Measurements from ENCODE around the gene SLC6A20. TPM values are rescaled to one million over a fixed set of nuclear protein-coding genes. Genes with fewer than 3 reads are reported as not detected.
A peak's percentile ranks its signal among the peaks of the same experiment; 100 is the strongest.

SLC6A20 gene
- polyA plus RNA-seq, 4 donors = 10.9 to 43.0 (median 32.7) TPM

- peaks cover 0 to 10% (median 0%) of the 10 kb centered on the region in 3 donors for H3K36me3 ChIP-seq (ENCODE audit: control insufficient read depth in 3 of 3, insufficient read depth in 2 of 3, low read depth in 1 of 3, low read length in 3 of 3)
- H3K4me3 ChIP-seq (ENCODE audit: low read depth in 1 of 3, low read length in 3 of 3) = peak overlapping the region in 1 of 3 donors; percentile 10
- peaks cover 0 to 14% (median 5%) of the 10 kb centered on the region in 3 donors for H3K27me3 ChIP-seq (ENCODE audit: control insufficient read depth in 3 of 3, insufficient read depth in 3 of 3, low read length in 3 of 3)
- no peak for DNase-seq
- no peak for FAIRE-seq
- H3K9me3 ChIP-seq (ENCODE audit: control insufficient read depth in 2 of 2, insufficient read depth in 1 of 2, low read depth in 1 of 2, low read length in 1 of 2) = no peaks in the 10 kb centered on the region
- 75 to 87% (median 82%) methylated on average over 4 of the region's 4 CpGs for WGBS, 3 donors
- H3K27ac ChIP-seq (ENCODE audit: low read depth in 1 of 3, low read length in 2 of 3) = no peak overlapping the region
- H3K4me1 ChIP-seq (ENCODE audit: control insufficient read depth in 3 of 3, insufficient read depth in 2 of 3, low read depth in 1 of 3, low read length in 2 of 3) = peaks cover 0 to 28% (median 0%) of the 10 kb centered on the region in 3 donors
These were observed 1.7 kb upstream of the SLC6A20 start for GRCh38 chr3:45798034-45798433.

DNA sequence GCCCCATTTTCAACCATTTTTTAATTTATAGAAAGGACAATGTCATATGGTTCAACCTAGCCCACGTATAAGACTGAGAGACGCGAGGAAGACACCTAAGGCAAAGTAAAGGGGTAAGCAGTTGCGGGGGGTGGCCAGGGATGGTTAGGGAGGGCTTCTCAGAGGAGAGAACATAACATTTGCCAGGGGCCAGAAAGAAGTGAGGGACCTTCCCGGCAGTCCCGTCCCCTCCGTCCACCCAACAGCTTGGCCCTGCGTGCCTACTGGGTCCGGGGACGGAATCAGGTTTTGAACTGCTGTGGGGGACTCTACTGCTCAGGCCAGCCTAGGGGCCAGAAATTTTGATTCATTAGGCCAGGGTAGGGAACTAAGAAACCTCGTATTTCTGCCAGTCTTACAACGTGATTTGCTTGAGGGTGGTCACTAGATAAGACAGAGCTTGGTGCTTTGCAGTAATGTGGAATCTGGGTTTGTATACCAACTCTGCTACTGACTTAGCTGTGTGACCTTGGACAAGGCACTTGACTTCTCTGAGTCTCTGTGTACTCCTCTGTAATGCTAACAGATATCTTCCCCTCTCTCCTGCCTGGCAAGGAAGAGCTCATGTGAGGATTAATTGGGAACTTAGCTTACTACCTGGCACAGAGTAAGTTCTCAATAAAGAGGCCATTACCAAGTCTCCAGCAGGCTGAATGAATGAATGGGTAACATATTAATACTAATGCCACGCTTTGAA is 734 bp upstream of the SLC6A20 start:
- Histone ChIP-seq H3K27me3 (ENCODE audit: control insufficient read depth in 3 of 3, insufficient read depth in 3 of 3, low read length in 3 of 3) (peaks cover 0 to 14% (median 5%) of the 10 kb centered on the region in 3 donors), H3K27ac (ENCODE audit: low read depth in 1 of 3, low read length in 2 of 3) (peak overlapping the region in 2 of 3 donors; percentile 37 to 82)
- 67 to 71% (median 68%) methylated on average over 13 of the region's 13 CpGs for WGBS, 3 donors

DNA sequence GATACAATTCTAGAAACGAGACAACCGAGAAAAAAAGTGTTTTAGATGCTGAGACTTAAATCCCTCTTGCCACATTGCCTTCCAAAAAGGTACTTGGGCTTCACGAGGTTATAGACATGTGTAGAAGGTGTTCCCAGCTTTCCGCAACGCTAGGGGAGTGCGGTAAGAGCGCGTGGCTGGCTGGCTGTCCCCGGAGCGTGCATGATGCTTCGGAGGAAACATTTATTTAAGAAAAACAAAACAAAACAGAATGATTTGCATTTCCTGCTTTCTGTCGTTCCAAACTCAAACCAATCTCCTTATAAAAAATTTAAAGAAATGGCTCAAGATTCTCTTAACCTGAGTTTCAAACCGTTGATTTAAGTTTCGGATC is 841 bp downstream of the SLC6A20 start:
- 20 to 26% (median 25%) methylated on average over 14 of the region's 14 CpGs for WGBS, 3 donors
- Histone ChIP-seq H3K36me3 (ENCODE audit: control insufficient read depth in 3 of 3, insufficient read depth in 2 of 3, low read depth in 1 of 3, low read length in 3 of 3) (peaks cover 0 to 19% (median 0%) of the 10 kb centered on the region in 3 donors), H3K27ac (ENCODE audit: low read depth in 1 of 3, low read length in 2 of 3) (peak overlapping the region in 1 of 3 donors; percentile 82), H3K9me3 (ENCODE audit: control insufficient read depth in 2 of 2, insufficient read depth in 1 of 2, low read depth in 1 of 2, low read length in 1 of 2) (no peaks in the 10 kb centered on the region), H3K4me1 (ENCODE audit: control insufficient read depth in 3 of 3, insufficient read depth in 2 of 3, low read depth in 1 of 3, low read length in 2 of 3) (peaks cover 0 to 25% (median 0%) of the 10 kb centered on the region in 3 donors), H3K27me3 (ENCODE audit: control insufficient read depth in 3 of 3, insufficient read depth in 3 of 3, low read length in 3 of 3) (peaks cover 0 to 14% (median 5%) of the 10 kb centered on the region in 3 donors), H3K4me3 (ENCODE audit: low read depth in 1 of 3, low read length in 3 of 3) (peak overlapping the region in 2 of 3 donors; percentile 81 to 94)
- FAIRE-seq (no peak), DNase-seq (peak in 1 of 2 donors; percentile 68)

More for the DNA sequence above, 734 bp upstream of the SLC6A20 start:
- no peak for FAIRE-seq
- Histone ChIP-seq H3K36me3 (ENCODE audit: control insufficient read depth in 3 of 3, insufficient read depth in 2 of 3, low read depth in 1 of 3, low read length in 3 of 3) (peaks cover 0 to 16% (median 0%) of the 10 kb centered on the region in 3 donors), H3K4me1 (ENCODE audit: control insufficient read depth in 3 of 3, insufficient read depth in 2 of 3, low read depth in 1 of 3, low read length in 2 of 3) (peaks cover 0 to 28% (median 0%) of the 10 kb centered on the region in 3 donors), H3K9me3 (ENCODE audit: control insufficient read depth in 2 of 2, insufficient read depth in 1 of 2, low read depth in 1 of 2, low read length in 1 of 2) (no peaks in the 10 kb centered on the region), H3K4me3 (ENCODE audit: low read depth in 1 of 3, low read length in 3 of 3) (peak overlapping the region in 2 of 3 donors; percentile 81 to 94)
- DNase-seq = no peak

GRCh38 chr3:45794660-45795059 is 1.7 kb downstream of the SLC6A20 start:
- peaks cover 0 to 23% (median 0%) of the 10 kb centered on the region in 3 donors for H3K4me1 ChIP-seq (ENCODE audit: control insufficient read depth in 3 of 3, insufficient read depth in 2 of 3, low read depth in 1 of 3, low read length in 2 of 3)
- peaks cover 0 to 27% (median 0%) of the 10 kb centered on the region in 3 donors for H3K36me3 ChIP-seq (ENCODE audit: control insufficient read depth in 3 of 3, insufficient read depth in 2 of 3, low read depth in 1 of 3, low read length in 3 of 3)
- H3K4me3 ChIP-seq (ENCODE audit: low read depth in 1 of 3, low read length in 3 of 3) = peak overlapping the region in 2 of 3 donors; percentile 9 to 94
- H3K27ac ChIP-seq (ENCODE audit: low read depth in 1 of 3, low read length in 2 of 3) = peak overlapping the region in 1 of 3 donors; percentile 82
- H3K27me3 ChIP-seq (ENCODE audit: control insufficient read depth in 3 of 3, insufficient read depth in 3 of 3, low read length in 3 of 3) = peaks cover 0 to 14% (median 5%) of the 10 kb centered on the region in 3 donors
- no peak for FAIRE-seq
- peaks cover 0 to 1% of the 10 kb centered on the region in 2 donors for H3K9me3 ChIP-seq (ENCODE audit: control insufficient read depth in 2 of 2, insufficient read depth in 1 of 2, low read depth in 1 of 2, low read length in 1 of 2)
- WGBS, 3 donors = 94 to 100% (median 96%) methylated on average over 1 of the region's 1 CpG
- peak in 1 of 2 donors; percentile 50 for DNase-seq

GRCh38 chr3:45794177-45794560 is 2.2 kb downstream of the SLC6A20 start:
- FAIRE-seq (no peak), DNase-seq (no peak)
- Histone ChIP-seq H3K27me3 (ENCODE audit: control insufficient read depth in 3 of 3, insufficient read depth in 3 of 3, low read length in 3 of 3) (peaks cover 0 to 14% (median 5%) of the 10 kb centered on the region in 3 donors), H3K36me3 (ENCODE audit: control insufficient read depth in 3 of 3, insufficient read depth in 2 of 3, low read depth in 1 of 3, low read length in 3 of 3) (peaks cover 0 to 28% (median 0%) of the 10 kb centered on the region in 3 donors), H3K27ac (ENCODE audit: low read depth in 1 of 3, low read length in 2 of 3) (peak overlapping the region in 1 of 3 donors; percentile 8), H3K4me3 (ENCODE audit: low read depth in 1 of 3, low read length in 3 of 3) (peak overlapping the region in 2 of 3 donors; percentile 1 to 16), H3K9me3 (ENCODE audit: control insufficient read depth in 2 of 2, insufficient read depth in 1 of 2, low read depth in 1 of 2, low read length in 1 of 2) (peaks cover 0 to 2% of the 10 kb centered on the region in 2 donors), H3K4me1 (ENCODE audit: control insufficient read depth in 3 of 3, insufficient read depth in 2 of 3, low read depth in 1 of 3, low read length in 2 of 3) (peaks cover 0 to 23% (median 0%) of the 10 kb centered on the region in 3 donors)
- WGBS, 3 donors = 92 to 96% (median 93%) methylated on average over 5 of the region's 5 CpGs

GRCh38 chr3:45793482-45794176 is 2.7 kb downstream of the SLC6A20 start:
- Histone ChIP-seq H3K27ac (ENCODE audit: low read depth in 1 of 3, low read length in 2 of 3) (peak overlapping the region in 1 of 3 donors; percentile 14), H3K27me3 (ENCODE audit: control insufficient read depth in 3 of 3, insufficient read depth in 3 of 3, low read length in 3 of 3) (peaks cover 0 to 14% (median 4%) of the 10 kb centered on the region in 3 donors), H3K36me3 (ENCODE audit: control insufficient read depth in 3 of 3, insufficient read depth in 2 of 3, low read depth in 1 of 3, low read length in 3 of 3) (peaks cover 0 to 28% (median 0%) of the 10 kb centered on the region in 3 donors), H3K4me1 (ENCODE audit: control insufficient read depth in 3 of 3, insufficient read depth in 2 of 3, low read depth in 1 of 3, low read length in 2 of 3) (peaks cover 0 to 23% (median 0%) of the 10 kb centered on the region in 3 donors), H3K4me3 (ENCODE audit: low read depth in 1 of 3, low read length in 3 of 3) (peak overlapping the region in 2 of 3 donors; percentile 1 to 16), H3K9me3 (ENCODE audit: control insufficient read depth in 2 of 2, insufficient read depth in 1 of 2, low read depth in 1 of 2, low read length in 1 of 2) (peaks cover 0 to 2% of the 10 kb centered on the region in 2 donors)
- no peak for FAIRE-seq
- 49 to 64% (median 55%) methylated on average over 9 of the region's 9 CpGs for WGBS, 3 donors
- peak in 1 of 2 donors; percentile 35 for DNase-seq

- 92 to 96% (median 94%) methylated on average over 7 of the region's 7 CpGs for WGBS, 3 donors
- DNase-seq = no peak
- FAIRE-seq = no peak
- Histone ChIP-seq H3K9me3 (ENCODE audit: control insufficient read depth in 2 of 2, insufficient read depth in 1 of 2, low read depth in 1 of 2, low read length in 1 of 2) (peaks cover 0 to 2% of the 10 kb centered on the region in 2 donors), H3K4me1 (ENCODE audit: control insufficient read depth in 3 of 3, insufficient read depth in 2 of 3, low read depth in 1 of 3, low read length in 2 of 3) (peaks cover 0 to 23% (median 0%) of the 10 kb centered on the region in 3 donors), H3K4me3 (ENCODE audit: low read depth in 1 of 3, low read length in 3 of 3) (no peak overlapping the region), H3K27ac (ENCODE audit: low read depth in 1 of 3, low read length in 2 of 3) (no peak overlapping the region), H3K36me3 (ENCODE audit: control insufficient read depth in 3 of 3, insufficient read depth in 2 of 3, low read depth in 1 of 3, low read length in 3 of 3) (peaks cover 0 to 28% (median 0%) of the 10 kb centered on the region in 3 donors), H3K27me3 (ENCODE audit: control insufficient read depth in 3 of 3, insufficient read depth in 3 of 3, low read length in 3 of 3) (peaks cover 0 to 14% (median 4%) of the 10 kb centered on the region in 3 donors)
These were observed 3.7 kb downstream of the SLC6A20 start for GRCh38 chr3:45792516-45793172.

DNA sequence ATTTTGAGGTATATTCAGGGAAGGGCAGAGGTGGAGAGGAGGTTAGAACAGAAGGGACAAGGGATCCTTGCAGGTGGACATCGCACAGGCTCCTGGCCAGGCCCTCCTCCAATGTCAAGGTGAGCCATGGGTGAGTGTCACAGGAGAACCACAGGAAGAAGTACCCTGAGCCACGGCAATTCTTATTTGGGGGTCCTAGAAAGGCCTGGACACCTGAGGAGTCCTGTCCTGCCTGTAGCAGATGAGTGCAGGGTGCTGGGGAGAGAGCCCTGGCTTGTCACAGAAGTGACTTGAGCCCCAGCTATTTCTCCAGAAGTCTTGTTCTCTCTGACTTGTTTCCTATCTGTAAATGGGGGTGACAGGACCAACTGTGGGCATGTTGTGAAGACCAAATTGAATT is 4.3 kb downstream of the SLC6A20 start:
- Histone ChIP-seq H3K36me3 (ENCODE audit: control insufficient read depth in 3 of 3, insufficient read depth in 2 of 3, low read depth in 1 of 3, low read length in 3 of 3) (peaks cover 0 to 32% (median 0%) of the 10 kb centered on the region in 3 donors), H3K27ac (ENCODE audit: low read depth in 1 of 3, low read length in 2 of 3) (no peak overlapping the region), H3K27me3 (ENCODE audit: control insufficient read depth in 3 of 3, insufficient read depth in 3 of 3, low read length in 3 of 3) (peaks cover 0 to 10% (median 4%) of the 10 kb centered on the region in 3 donors), H3K4me3 (ENCODE audit: low read depth in 1 of 3, low read length in 3 of 3) (no peak overlapping the region), H3K9me3 (ENCODE audit: control insufficient read depth in 2 of 2, insufficient read depth in 1 of 2, low read depth in 1 of 2, low read length in 1 of 2) (peaks cover 0 to 2% of the 10 kb centered on the region in 2 donors), H3K4me1 (ENCODE audit: control insufficient read depth in 3 of 3, insufficient read depth in 2 of 3, low read depth in 1 of 3, low read length in 2 of 3) (peaks cover 0 to 18% (median 0%) of the 10 kb centered on the region in 3 donors)
- FAIRE-seq = no peak
- DNase-seq = no peak
- WGBS, 3 donors = 89 to 100% (median 94%) methylated on average over 2 of the region's 2 CpGs

All from small intestine (tissue), 7 donors.